Motor neuron (in vitro differentiated cells): Measurements from ENCODE around the gene RTL1. TPM values are rescaled to one million over a fixed set of nuclear protein-coding genes. Genes with fewer than 3 reads are reported as not detected.

Source experiments
- ATAC-seq, 8 experiments: fragments of 200-7000 bp; cut with Tn5 transposase; replicated peaks in 6 of 8; 2 replicates each; pipeline ENCODE4 v1.8.0; 2021; ENCODE audit warnings: mild to moderate bottlenecking in 8 of 8, moderate library complexity in 8 of 8
- H3K27ac ChIP-seq, 2 donors: fragments of 250-450 bp; sonication (Bioruptor Pico); 2 replicates each; pipeline ENCODE4 v1.9.0; 2021; ENCODE audit warnings: antibody characterized with exemption in 2 of 2, mild to moderate bottlenecking in 2 of 2, moderate library complexity in 1 of 2
- H3K4me1 ChIP-seq, 2 donors: fragments of 250-450 bp; sonication (Bioruptor Pico); replicated peaks in 1 of 2; 2 replicates each; pipeline ENCODE4 v1.6.1; 2021; ENCODE audit warnings: antibody characterized with exemption in 2 of 2, mild to moderate bottlenecking in 2 of 2, moderate library complexity in 1 of 2
- H3K4me3 ChIP-seq, 5 donors: fragments of 250-450 bp; sonication (Bioruptor Pico); 2 replicates each; pipeline ENCODE4 v1.9.0; 2021; ENCODE audit warnings: antibody characterized with exemption in 5 of 5, mild to moderate bottlenecking in 5 of 5, moderate library complexity in 4 of 5
- WGBS, 10 experiments: fragments of 450-650 bp; shearing (Covaris generic); methylation state at CpG; one replicate each; pipeline ENCODE4 v1.0.0; 2022; 5-methylcytosine and 5-hydroxymethylcytosine counted together
- in situ Hi-C, 9 experiments: fragments of 400-800 bp; cut with MboI; loops; one replicate each; pipeline ENCODE4 v1.15.0; 2021; ENCODE audit warnings: low sequenced_read_pairs in 9 of 9, low pct_unique_long_range_greater_than_20kb in 2 of 9; ENCODE audit not compliant: unreplicated experiment in 9 of 9
- total RNA-seq, 8 experiments: library from RNA; unstranded; fragments of 300-600 nt; gene quantifications; 2 replicates each; pipeline versions ENCODE4 v1.2.3 to v1.2.4, GENCODE V29; 2022

RTL1 gene
- total RNA-seq, 8 experiments from 2014 or later, result 0.14 to 38.6 (median 6.5) TPM

- in situ Hi-C loops, result no loop called here
- ATAC-seq, result no peak
- no peak overlapping the region for H3K4me3 ChIP-seq
- peaks cover 13 to 38% of the 10 kb centered on the region in 2 donors for H3K4me1 ChIP-seq
- 67 to 100% (median 77%) methylated on average over 2 to 9 of the region's 20 CpGs; no CpG with 5 or more reads in 4 of the 10 experiments for WGBS, 10 experiments
- H3K27ac ChIP-seq, result no peak overlapping the region
These were observed 47.2 kb downstream of the RTL1 start for GRCh38 chr14:100856056-100856950.

- H3K27ac ChIP-seq, result no peak overlapping the region
- no peak for ATAC-seq
- in situ Hi-C loops, result no loop called here
- H3K4me3 ChIP-seq, result no peak overlapping the region
- 40 to 100% (median 74%) methylated on average over 1 to 10 of the region's 18 CpGs; no CpG with 5 or more reads in 2 of the 10 experiments for WGBS, 10 experiments
- H3K4me1 ChIP-seq, result peaks cover 13 to 33% of the 10 kb centered on the region in 2 donors
These were observed 48.1 kb downstream of the RTL1 start for GRCh38 chr14:100855256-100855930.

GRCh38 chr14:100854435-100854834, 49.1 kb downstream of the RTL1 start:
- Histone ChIP-seq H3K4me1 (peaks cover 19 to 31% of the 10 kb centered on the region in 2 donors), H3K4me3 (no peak overlapping the region), H3K27ac (no peak overlapping the region)
- in situ Hi-C loops, result no loop called here
- 89 to 100% (median 100%) methylated on average over 1 to 3 of the region's 5 CpGs; no CpG with 5 or more reads in 5 of the 10 experiments for WGBS, 10 experiments
- no peak for ATAC-seq

GRCh38 chr14:100851946-100852620, 51.4 kb downstream of the RTL1 start:
- in situ Hi-C loops, result no loop called here
- Histone ChIP-seq H3K27ac (no peak overlapping the region), H3K4me1 (peaks cover 14 to 16% of the 10 kb centered on the region in 2 donors), H3K4me3 (no peak overlapping the region)
- peak in 7 of 8 experiments; percentile 8 to 74 (median 63) for ATAC-seq
- WGBS, 10 experiments, result 45 to 100% (median 85%) methylated on average over 2 to 8 of the region's 14 CpGs; no CpG with 5 or more reads in 4 of the 10 experiments

GRCh38 chr14:100851586-100851916, 52.0 kb downstream of the RTL1 start:
- ATAC-seq, result peak in 2 of 8 experiments; percentile 2 to 7
- in situ Hi-C loops, result no loop called here
- no peak overlapping the region for H3K4me3 ChIP-seq
- WGBS, 10 experiments, result 62 to 98% (median 82%) methylated on average over 4 to 12 of the region's 13 CpGs; no CpG with 5 or more reads in 6 of the 10 experiments
- H3K27ac ChIP-seq, result no peak overlapping the region
- H3K4me1 ChIP-seq, result peaks cover 15% of the 10 kb centered on the region in 2 donors

GRCh38 chr14:100850841-100851585, 52.5 kb downstream of the RTL1 start:
- 50 to 100% (median 90%) methylated on average over 1 to 2 of the region's 8 CpGs; no CpG with 5 or more reads in 7 of the 10 experiments for WGBS, 10 experiments
- no peak overlapping the region for H3K27ac ChIP-seq
- peaks cover 15 to 19% of the 10 kb centered on the region in 2 donors for H3K4me1 ChIP-seq
- H3K4me3 ChIP-seq, result no peak overlapping the region
- peak in 5 of 8 experiments; percentile 2 to 66 (median 14) for ATAC-seq
- in situ Hi-C loops, result no loop called here

GRCh38 chr14:100849115-100849781, 54.3 kb downstream of the RTL1 start:
- peak in 7 of 8 experiments; percentile 19 to 70 (median 39) for ATAC-seq
- in situ Hi-C loops, result no loop called here
- Histone ChIP-seq H3K4me3 (no peak overlapping the region), H3K4me1 (peaks cover 15 to 26% of the 10 kb centered on the region in 2 donors), H3K27ac (no peak overlapping the region)
- 25 to 67% (median 47%) methylated on average over 5 to 8 of the region's 8 CpGs for WGBS, 10 experiments

GRCh38 chr14:100846309-100846859, 57.1 kb downstream of the RTL1 start:
- Histone ChIP-seq H3K4me3 (no peak overlapping the region), H3K27ac (no peak overlapping the region), H3K4me1 (peaks cover 35 to 37% of the 10 kb centered on the region in 2 donors)
- ATAC-seq, result no peak
- in situ Hi-C loops, result no loop called here
- WGBS, 10 experiments, result 75 to 100% (median 93%) methylated on average over 1 to 8 of the region's 8 CpGs

GRCh38 chr14:100845341-100845740, 58.2 kb downstream of the RTL1 start:
- H3K27ac ChIP-seq, result no peak overlapping the region
- in situ Hi-C loops, result no loop called here

GRCh38 chr14:100844846-100845245, 58.7 kb downstream of the RTL1 start:
- no peak overlapping the region for H3K27ac ChIP-seq
- WGBS, 10 experiments, result 67 to 100% (median 98%) methylated on average over 1 to 6 of the region's 13 CpGs; no CpG with 5 or more reads in 1 of the 10 experiments
- peaks cover 46 to 50% of the 10 kb centered on the region in 2 donors for H3K4me1 ChIP-seq
- in situ Hi-C loops, result no loop called here
- ATAC-seq, result no peak
- H3K4me3 ChIP-seq, result no peak overlapping the region

More at GRCh38 chr14:100845341-100845740, 58.2 kb downstream of the RTL1 start:
- H3K4me1 ChIP-seq, result peaks cover 42 to 45% of the 10 kb centered on the region in 2 donors
- H3K4me3 ChIP-seq, result no peak overlapping the region
- 99% methylated on average over 7 of the region's 17 CpGs; no CpG with 5 or more reads in 9 of the 10 experiments for WGBS, 10 experiments
- no peak for ATAC-seq

- Histone ChIP-seq H3K27ac (no peak overlapping the region), H3K4me1 (peaks cover 46 to 54% of the 10 kb centered on the region in 2 donors), H3K4me3 (no peak overlapping the region)
- in situ Hi-C loops, result no loop called here
- 33 to 100% (median 86%) methylated on average over 1 to 9 of the region's 9 CpGs; no CpG with 5 or more reads in 2 of the 10 experiments for WGBS, 10 experiments
- no peak for ATAC-seq
These were observed 59.1 kb downstream of the RTL1 start for GRCh38 chr14:100844421-100844820.

- in situ Hi-C loops, result no loop called here
- H3K4me1 ChIP-seq, result peaks cover 46 to 54% of the 10 kb centered on the region in 2 donors
- ATAC-seq, result no peak
- H3K4me3 ChIP-seq, result no peak overlapping the region
- H3K27ac ChIP-seq, result peak overlapping the region in 1 of 2 donors; percentile 15
- WGBS, 10 experiments, result 100% methylated on average over 1 to 2 of the region's 4 CpGs; no CpG with 5 or more reads in 7 of the 10 experiments
These were observed 59.5 kb downstream of the RTL1 start for GRCh38 chr14:100844082-100844408.
